NCI-H2081 treated with DMSO at 0.1 percent for 48 hours (cell line): ENCODE results near the gene KCNJ4.
"Not testable (repeated sequence)": the region's sequence is repeated elsewhere in the genome, so short reads cannot be mapped to it uniquely, and the experiment has no call there.

ENCODE experiments used
- DNase-seq: peaks from one replicate; lab custom pipeline; 2025; lab: John Stamatoyannopoulos, UW

KCNJ4 gene

DNA sequence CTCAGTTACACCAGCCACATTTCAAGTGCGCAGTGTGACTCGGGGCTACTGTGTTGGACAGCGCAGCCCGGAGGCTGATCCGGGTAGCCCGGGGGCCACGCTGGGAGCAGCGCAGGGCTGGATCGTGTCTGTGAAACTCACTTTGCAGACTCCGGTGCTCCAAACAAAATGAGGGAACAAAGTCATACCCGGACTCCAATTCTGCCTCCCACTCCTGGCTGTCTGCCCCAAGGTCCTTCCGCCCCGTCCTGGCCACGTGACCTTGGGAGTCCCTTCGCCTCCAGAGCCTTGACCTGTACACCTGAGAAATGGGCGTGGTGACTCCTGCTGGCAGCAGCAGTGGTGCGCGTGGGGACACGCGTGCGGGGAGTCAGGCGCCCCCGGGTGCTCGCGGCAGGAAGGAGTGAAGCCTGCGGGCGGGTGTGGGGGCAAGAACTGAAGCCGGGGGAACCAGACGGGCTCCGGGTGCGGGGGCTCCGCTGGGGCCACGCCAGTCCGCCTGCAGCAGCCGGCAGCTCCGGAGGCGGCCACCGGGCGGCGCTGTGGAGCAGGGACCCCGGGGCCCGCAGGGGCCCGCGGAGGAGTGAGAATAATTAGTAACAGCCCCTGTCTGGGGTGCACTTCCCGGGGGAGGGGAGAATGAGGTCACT lies 42.4 kb downstream of the KCNJ4 start:
- DNase-seq = no peak

GRCh38 chr22:38411016-38411415 lies 44.0 kb downstream of the KCNJ4 start:
- no peak for DNase-seq

GRCh38 chr22:38409916-38410315 lies 45.1 kb downstream of the KCNJ4 start:
- DNase-seq = not testable (repeated sequence)

DNA sequence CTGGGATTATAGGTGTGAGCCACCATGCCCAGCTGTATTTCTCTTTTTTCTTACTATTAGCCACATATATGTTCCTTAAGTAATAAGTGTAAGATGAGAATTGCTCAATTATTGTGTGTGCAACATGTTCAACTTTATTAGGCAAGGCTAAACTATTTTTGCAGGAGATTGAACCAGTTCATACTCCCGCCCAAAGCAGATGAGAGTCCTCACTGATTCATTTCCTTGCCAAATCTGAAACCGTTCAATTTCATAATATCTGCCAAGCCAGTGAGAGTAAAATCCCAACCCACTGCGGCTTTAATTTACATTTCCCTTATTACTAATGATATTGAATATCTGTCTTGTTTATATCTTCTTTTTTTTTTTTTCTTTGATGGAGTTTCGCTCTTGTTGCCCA lies 48.4 kb downstream of the KCNJ4 start:
- DNase-seq = no peak

DNA sequence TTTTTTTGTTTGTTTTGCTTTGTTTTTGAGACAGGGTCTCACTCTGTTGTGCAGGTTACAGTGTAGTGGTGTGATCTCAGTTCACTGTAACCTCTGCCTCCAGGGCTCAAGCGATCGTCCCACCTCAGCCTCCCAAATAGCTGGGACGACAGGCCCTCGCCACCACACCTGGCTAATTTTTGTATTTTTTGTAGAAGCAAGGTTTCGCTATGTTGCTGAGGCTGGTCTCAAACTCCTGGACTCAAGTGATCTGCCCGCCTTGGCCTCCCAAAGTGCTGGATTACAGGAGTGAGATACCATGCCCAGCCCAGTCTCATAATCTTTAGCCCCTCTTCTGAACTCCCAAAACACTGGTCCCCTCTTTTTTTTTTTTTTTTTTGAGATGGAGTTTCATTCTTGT lies 50.6 kb downstream of the KCNJ4 start:
- no peak for DNase-seq

GRCh38 chr22:38403812-38404211 lies 51.2 kb downstream of the KCNJ4 start:
- no peak for DNase-seq

GRCh38 chr22:38402204-38402603 lies 52.8 kb downstream of the KCNJ4 start:
- DNase-seq = no peak

- no peak for DNase-seq
These were observed 53.5 kb downstream of the KCNJ4 start for GRCh38 chr22:38401336-38402084.

GRCh38 chr22:38400256-38400655 lies 54.7 kb downstream of the KCNJ4 start:
- not testable (repeated sequence) for DNase-seq

- DNase-seq = peak; percentile 16
These were observed 56.2 kb downstream of the KCNJ4 start for GRCh38 chr22:38398609-38399461.

- DNase-seq = not testable (repeated sequence)
These were observed 56.8 kb downstream of the KCNJ4 start for GRCh38 chr22:38398181-38398608.

DNA sequence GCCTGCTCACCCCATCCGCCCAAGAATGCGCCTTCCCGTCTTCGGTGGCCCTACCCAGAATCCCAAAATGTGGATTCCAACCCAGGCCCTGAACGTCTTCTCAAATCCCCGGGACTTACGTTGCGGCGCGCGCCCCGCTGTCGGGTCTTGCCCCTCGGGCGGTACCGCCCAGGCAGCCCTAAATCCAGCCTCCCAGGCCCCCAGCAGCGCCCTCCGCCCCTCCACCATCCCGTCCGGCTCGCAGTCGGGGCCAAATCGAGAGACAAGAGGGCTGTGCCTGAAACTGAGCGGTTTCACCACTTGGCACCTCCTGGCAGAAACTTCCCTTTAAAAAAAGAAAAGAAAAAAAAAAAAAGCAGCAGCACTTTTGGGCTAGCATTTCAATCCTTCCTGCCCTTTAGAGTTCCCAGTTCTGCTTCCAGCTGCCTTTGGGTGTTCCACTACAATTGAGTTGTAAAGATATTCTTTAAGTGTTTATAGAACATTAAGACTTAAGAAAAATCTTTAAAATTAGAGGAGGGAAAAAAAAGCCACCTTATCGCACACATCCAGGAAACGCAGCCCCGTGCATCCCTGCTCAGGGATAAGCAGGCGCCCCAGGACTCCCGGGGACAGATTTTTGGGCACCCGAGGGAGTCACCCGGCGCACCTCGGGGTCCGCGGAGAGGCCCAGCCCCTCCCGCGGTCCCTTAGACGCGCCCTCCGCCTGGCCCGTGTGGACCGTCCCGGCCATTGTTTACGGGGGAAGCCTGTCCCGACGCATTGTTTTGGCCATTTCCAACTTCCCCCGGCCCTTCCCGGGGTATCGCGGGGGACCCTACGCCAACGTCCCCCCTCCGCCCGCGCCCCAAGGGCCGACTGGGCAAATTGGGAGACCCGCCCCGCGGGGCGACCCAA lies 57.6 kb downstream of the KCNJ4 start:
- DNase-seq = no peak

DNA sequence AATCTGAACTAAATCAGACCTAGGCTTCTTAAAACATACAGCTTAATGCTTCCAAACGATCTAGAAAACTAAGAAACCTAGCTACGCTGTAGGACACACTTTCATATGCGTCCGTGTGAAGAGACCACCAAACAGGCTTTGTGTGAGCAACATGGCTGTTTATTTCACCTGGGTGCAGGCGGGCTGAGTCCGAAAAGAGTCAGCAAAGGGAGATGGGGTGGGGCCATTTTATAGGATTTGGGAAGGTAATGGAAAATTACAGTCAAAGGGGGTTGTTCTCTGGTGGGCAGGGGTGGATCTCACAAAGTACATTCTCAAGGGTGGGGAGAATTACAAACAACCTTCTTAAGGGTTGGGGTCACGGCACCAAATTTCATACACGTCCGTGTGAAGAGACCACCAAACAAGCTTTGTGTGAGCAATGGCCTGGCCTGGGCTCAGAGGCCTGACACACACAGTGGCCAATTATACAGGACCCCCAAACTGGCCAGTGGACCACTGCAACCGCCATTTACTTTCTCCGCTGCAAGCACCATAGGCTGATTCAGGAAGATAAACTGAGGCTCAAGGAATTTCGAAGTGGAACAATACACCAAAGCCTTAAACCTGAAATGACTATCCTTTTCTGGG lies 58.4 kb downstream of the KCNJ4 start:
- not testable (repeated sequence) for DNase-seq

DNA sequence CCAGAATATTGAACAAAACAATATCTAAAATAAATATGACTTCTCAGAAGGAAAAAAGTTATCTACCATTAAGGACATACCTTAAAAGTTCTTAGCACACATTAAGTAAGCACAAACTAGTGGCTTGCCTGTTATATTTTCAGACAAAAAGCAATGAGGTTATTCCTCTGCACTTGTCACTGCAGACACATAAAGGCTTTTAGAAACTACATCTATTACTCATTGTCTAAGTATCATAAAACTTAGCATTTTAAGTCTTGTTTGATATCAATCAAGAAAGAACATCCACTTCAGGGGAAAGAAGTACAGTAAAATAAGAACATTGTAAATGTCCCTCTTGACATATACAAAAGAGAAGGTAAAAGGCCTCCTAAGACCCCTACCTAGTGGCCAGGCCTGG lies 59.1 kb downstream of the KCNJ4 start:
- DNase-seq = not testable (repeated sequence)

DNA sequence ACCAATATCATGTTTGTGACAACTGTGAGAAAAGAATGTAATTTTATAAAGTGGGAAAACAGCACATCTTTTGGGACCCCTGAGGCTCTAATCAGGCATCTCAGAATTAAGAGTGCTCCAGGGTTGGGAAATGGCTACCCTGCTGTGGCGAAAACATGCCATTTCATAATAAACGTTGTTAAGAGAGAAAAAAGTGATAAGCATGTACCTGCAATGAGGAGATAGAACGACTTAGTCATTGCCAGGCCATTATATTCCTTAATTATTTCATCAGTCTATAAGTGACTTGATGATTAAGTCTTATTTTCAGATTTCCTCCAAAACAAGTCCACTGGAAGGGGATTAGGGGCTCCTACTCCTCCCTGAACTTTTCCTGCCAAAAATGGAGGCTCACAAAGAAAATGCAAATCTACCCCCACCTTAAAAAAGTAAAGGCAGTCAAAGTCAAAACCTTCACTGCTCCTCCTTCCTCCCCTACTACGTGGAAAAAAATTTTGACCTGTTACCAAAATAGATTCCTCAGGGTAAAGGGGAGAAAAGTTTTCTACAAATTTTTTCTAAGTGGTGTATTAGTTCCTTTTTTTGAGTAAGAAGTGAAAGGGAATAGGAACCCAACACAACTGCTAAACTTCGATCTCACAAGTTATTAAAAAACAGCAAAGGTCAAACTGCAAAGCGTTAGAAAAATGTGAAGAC lies 59.9 kb downstream of the KCNJ4 start:
- not testable (repeated sequence) for DNase-seq

DNA sequence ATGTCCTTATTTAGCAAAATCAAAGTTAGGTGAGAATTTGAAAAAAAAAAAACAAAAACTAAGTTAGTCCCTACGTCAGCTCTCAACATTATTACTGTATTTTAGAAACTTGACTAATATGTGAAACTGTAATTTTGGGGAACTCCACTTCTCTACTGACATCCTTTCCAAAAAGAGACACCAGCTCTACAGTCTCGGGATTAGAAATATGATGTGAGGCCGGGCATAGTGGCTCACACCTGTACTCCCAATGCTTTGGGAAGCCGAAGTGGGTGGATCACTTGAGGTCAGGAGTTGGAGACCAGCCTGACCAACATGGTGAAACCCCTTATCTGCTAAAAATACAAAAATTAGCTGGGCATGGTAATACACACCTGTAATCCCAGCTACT lies 65.6 kb downstream of the KCNJ4 start:
- not testable (repeated sequence) for DNase-seq

DNA sequence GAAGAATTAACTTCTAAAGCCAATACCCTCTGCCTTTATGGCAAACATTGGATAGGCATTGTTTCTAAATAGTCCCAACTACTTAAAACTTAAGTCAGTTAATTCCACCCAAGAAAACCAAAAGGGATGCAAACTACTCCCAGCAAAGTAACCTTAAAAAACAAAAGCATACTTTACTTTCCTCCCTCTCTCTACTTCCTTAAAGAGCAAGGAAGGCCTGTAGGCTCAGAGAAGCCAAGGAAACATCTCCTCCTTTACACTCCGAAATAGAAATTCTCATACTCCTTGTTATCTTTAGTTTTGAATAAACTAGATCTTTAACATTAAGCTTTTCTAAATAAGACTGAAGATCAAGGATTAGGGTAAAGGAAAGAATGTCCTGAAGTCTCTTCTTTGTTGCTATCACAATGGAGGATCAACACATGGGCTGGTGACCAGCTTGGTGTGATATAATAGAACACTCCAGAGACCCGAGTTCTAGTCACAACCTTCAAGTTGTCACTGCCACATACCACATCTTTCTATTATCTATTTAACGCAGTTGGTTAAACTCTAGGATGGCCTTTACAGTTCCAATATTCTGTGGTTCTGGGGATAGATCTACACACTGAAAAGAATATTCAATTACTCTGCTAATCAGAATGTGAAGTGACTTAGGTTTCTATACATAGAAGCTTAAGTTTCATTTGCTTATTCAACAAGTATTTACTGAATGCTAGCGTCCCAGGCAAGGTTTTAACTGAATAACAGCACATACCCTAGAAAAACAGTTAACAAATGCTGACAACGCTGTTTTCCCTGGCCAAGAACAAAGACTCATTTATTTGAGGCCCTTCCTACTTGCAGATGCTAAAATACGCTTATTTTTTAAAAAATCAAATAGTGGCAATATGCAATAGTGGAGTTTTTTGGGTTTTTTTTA lies 66.2 kb downstream of the KCNJ4 start:
- not testable (repeated sequence) for DNase-seq

- DNase-seq = not testable (repeated sequence)
These were observed 68.1 kb downstream of the KCNJ4 start for GRCh38 chr22:38386918-38387317.

GRCh38 chr22:38383417-38383816 lies 71.6 kb downstream of the KCNJ4 start:
- no peak for DNase-seq
